ENCODE results near the gene AGO4.
"Not testable (repeated sequence)": the region's sequence is repeated elsewhere in the genome, so short reads cannot be mapped to it uniquely, and the experiment has no call there.

Gene AGO4

GRCh38 chr1:35863881-35864625, 56.2 kb downstream of the AGO4 start:
- no peak for DNase-seq (ENCODE audit: low read depth)

GRCh38 chr1:35864813-35865212, 57.0 kb downstream of the AGO4 start:
- DNase-seq (ENCODE audit: low read depth) = no peak

GRCh38 chr1:35866991-35867390, 59.2 kb downstream of the AGO4 start:
- no peak for DNase-seq (ENCODE audit: low read depth)

GRCh38 chr1:35869245-35869950, 61.6 kb downstream of the AGO4 start:
- not testable (repeated sequence) for DNase-seq (ENCODE audit: low read depth)

- DNase-seq (ENCODE audit: low read depth) = no peak
Measured at GRCh38 chr1:35870651-35871309, 63.0 kb downstream of the AGO4 start.

- no peak for DNase-seq (ENCODE audit: low read depth)
Measured at GRCh38 chr1:35873243-35873750, 65.5 kb downstream of the AGO4 start.

- DNase-seq (ENCODE audit: low read depth) = not testable (repeated sequence)
Measured at GRCh38 chr1:35874115-35874514, 66.3 kb downstream of the AGO4 start.

- DNase-seq (ENCODE audit: low read depth) = no peak
Measured at GRCh38 chr1:35876988-35877387, 69.2 kb downstream of the AGO4 start.

- no peak for DNase-seq (ENCODE audit: low read depth)
Measured at GRCh38 chr1:35881850-35882273, 74.0 kb downstream of the AGO4 start.

GRCh38 chr1:35882586-35882944, 74.7 kb downstream of the AGO4 start:
- DNase-seq (ENCODE audit: low read depth) = no peak

GRCh38 chr1:35882945-35883634, 75.3 kb downstream of the AGO4 start, which contains the start of gene AGO1:
AGO1 (plus strand) TSS chr1:35883209; CDS start chr1:35883422, 213 bp downstream.
- DNase-seq (ENCODE audit: low read depth) = peak; percentile 96

- peak; percentile 31 for DNase-seq (ENCODE audit: low read depth)
Measured at GRCh38 chr1:35883635-35884101, 75.9 kb downstream of the AGO4 start.

- DNase-seq (ENCODE audit: low read depth) = no peak
Measured at GRCh38 chr1:35884934-35885333, 77.1 kb downstream of the AGO4 start.

GRCh38 chr1:35885961-35886558, 78.2 kb downstream of the AGO4 start:
- DNase-seq (ENCODE audit: low read depth) = no peak

GRCh38 chr1:35886577-35887431, 79.0 kb downstream of the AGO4 start:
- no peak for DNase-seq (ENCODE audit: low read depth)

GRCh38 chr1:35887508-35887907, 79.7 kb downstream of the AGO4 start:
- DNase-seq (ENCODE audit: low read depth) = no peak

GRCh38 chr1:35888255-35888654, 80.4 kb downstream of the AGO4 start:
- no peak for DNase-seq (ENCODE audit: low read depth)

- not testable (repeated sequence) for DNase-seq (ENCODE audit: low read depth)
Measured at GRCh38 chr1:35888981-35889380, 81.2 kb downstream of the AGO4 start.

GRCh38 chr1:35893051-35893879, 85.4 kb downstream of the AGO4 start:
- DNase-seq (ENCODE audit: low read depth) = no peak

- DNase-seq (ENCODE audit: low read depth) = no peak
Measured at GRCh38 chr1:35894183-35894582, 86.4 kb downstream of the AGO4 start.

All from stimulated activated CD8-positive, alpha-beta memory T cell treated with anti-CD3 and anti-CD28 coated beads, Interleukin-4, amount 100 ng/mL, for 24 hours (primary cell).